Measurements from ENCODE around the gene COMMD9. TPM values are rescaled to one million over a fixed set of nuclear protein-coding genes. Genes with fewer than 3 reads are reported as not detected.
A peak's percentile ranks its signal among the peaks of the same experiment; 100 is the strongest.

Gene COMMD9
- total and polyA plus RNA-seq, 2 donors (not counting 1 experiment from before 2014, with no cell fraction given) = 15.4 to 56.1 TPM

- no peak for TF ChIP-seq CTCF (conservative IDR thresholded peaks at IDR 0.05 in 1 of 2, IDR thresholded peaks at IDR 0.05 in 1 of 2; ENCODE audit: low read depth in 1 of 2, low read length in 2 of 2)
- H4K20me1 ChIP-seq (ENCODE audit: control insufficient read depth, extremely low read depth, insufficient read depth, low read length) = no peaks in the 10 kb centered on the region
- H3K27me3 ChIP-seq (ENCODE audit: control insufficient read depth, insufficient read depth, low read length) = no peaks in the 10 kb centered on the region
- H3K36me3 ChIP-seq (ENCODE audit: control insufficient read depth, insufficient read depth, low read length) = no peaks in the 10 kb centered on the region
- H3K4me2 ChIP-seq (ENCODE audit: extremely low read depth, insufficient read depth, low read length) = no peak overlapping the region
- no peaks in the 10 kb centered on the region for H3K9me3 ChIP-seq (ENCODE audit: control insufficient read depth, insufficient read depth, low read depth, low read length)
- no peak overlapping the region for H3K9ac ChIP-seq (ENCODE audit: insufficient read depth, low read length)
- no peak for DNase-seq (ENCODE audit: low read depth in 2 of 2)
- H2AFZ ChIP-seq (ENCODE audit: low read length) = no peak overlapping the region
- H3K27ac ChIP-seq (ENCODE audit: insufficient read depth, low read length) = no peak overlapping the region
- H3K4me3 ChIP-seq (replicated peaks in 1 of 4; ENCODE audit: control extremely low read depth in 1 of 4, insufficient read depth in 1 of 4, low read depth in 3 of 4, low read length in 4 of 4) = no peak overlapping the region
- no peaks in the 10 kb centered on the region for H3K4me1 ChIP-seq (ENCODE audit: control insufficient read depth, extremely low read depth, insufficient read depth, low read length)
- H3K79me2 ChIP-seq (ENCODE audit: control insufficient read depth, insufficient read depth, low read length) = no peaks in the 10 kb centered on the region
These were observed 51.1 kb downstream of the COMMD9 start for GRCh38 chr11:36238036-36238631.

- Histone ChIP-seq H2AFZ (ENCODE audit: low read length) (no peak overlapping the region), H3K9me3 (ENCODE audit: control insufficient read depth, insufficient read depth, low read depth, low read length) (no peaks in the 10 kb centered on the region), H3K4me3 (replicated peaks in 1 of 4; ENCODE audit: control extremely low read depth in 1 of 4, insufficient read depth in 1 of 4, low read depth in 3 of 4, low read length in 4 of 4) (no peak overlapping the region), H3K79me2 (ENCODE audit: control insufficient read depth, insufficient read depth, low read length) (no peaks in the 10 kb centered on the region), H3K27me3 (ENCODE audit: control insufficient read depth, insufficient read depth, low read length) (no peaks in the 10 kb centered on the region), H3K27ac (ENCODE audit: insufficient read depth, low read length) (no peak overlapping the region), H3K36me3 (ENCODE audit: control insufficient read depth, insufficient read depth, low read length) (no peaks in the 10 kb centered on the region), H3K4me1 (ENCODE audit: control insufficient read depth, extremely low read depth, insufficient read depth, low read length) (no peaks in the 10 kb centered on the region), H3K9ac (ENCODE audit: insufficient read depth, low read length) (no peak overlapping the region), H3K4me2 (ENCODE audit: extremely low read depth, insufficient read depth, low read length) (no peak overlapping the region), H4K20me1 (ENCODE audit: control insufficient read depth, extremely low read depth, insufficient read depth, low read length) (no peaks in the 10 kb centered on the region)
- TF ChIP-seq EZH2 (IDR thresholded peaks at IDR 0.05; ENCODE audit: low read length, missing control alignments) (no peak), CTCF (conservative IDR thresholded peaks at IDR 0.05 in 1 of 2, IDR thresholded peaks at IDR 0.05 in 1 of 2; ENCODE audit: low read depth in 1 of 2, low read length in 2 of 2) (no peak)
- DNase-seq (ENCODE audit: low read depth in 2 of 2) = no peak
These were observed 51.8 kb downstream of the COMMD9 start for GRCh38 chr11:36237391-36237790.

- H3K36me3 ChIP-seq (ENCODE audit: control insufficient read depth, insufficient read depth, low read length) = no peaks in the 10 kb centered on the region
- DNase-seq (ENCODE audit: low read depth in 2 of 2) = peak in 1 of 2 donors; percentile 39
These were observed 53.5 kb downstream of the COMMD9 start for GRCh38 chr11:36235750-36236149.

More at GRCh38 chr11:36235750-36236149, 53.5 kb downstream of the COMMD9 start:
- no peak overlapping the region for H3K9ac ChIP-seq (ENCODE audit: insufficient read depth, low read length)
- no peaks in the 10 kb centered on the region for H3K9me3 ChIP-seq (ENCODE audit: control insufficient read depth, insufficient read depth, low read depth, low read length)
- H3K4me1 ChIP-seq (ENCODE audit: control insufficient read depth, extremely low read depth, insufficient read depth, low read length) = peaks cover 2% of the 10 kb centered on the region
- H3K4me2 ChIP-seq (ENCODE audit: extremely low read depth, insufficient read depth, low read length) = no peak overlapping the region
- TF ChIP-seq EZH2 (IDR thresholded peaks at IDR 0.05; ENCODE audit: low read length, missing control alignments) (no peak), CTCF (conservative IDR thresholded peaks at IDR 0.05 in 1 of 2, IDR thresholded peaks at IDR 0.05 in 1 of 2; ENCODE audit: low read depth in 1 of 2, low read length in 2 of 2) (no peak)
- H3K27me3 ChIP-seq (ENCODE audit: control insufficient read depth, insufficient read depth, low read length) = no peaks in the 10 kb centered on the region
- no peaks in the 10 kb centered on the region for H4K20me1 ChIP-seq (ENCODE audit: control insufficient read depth, extremely low read depth, insufficient read depth, low read length)
- H3K27ac ChIP-seq (ENCODE audit: insufficient read depth, low read length) = no peak overlapping the region
- H3K4me3 ChIP-seq (replicated peaks in 1 of 4; ENCODE audit: control extremely low read depth in 1 of 4, insufficient read depth in 1 of 4, low read depth in 3 of 4, low read length in 4 of 4) = no peak overlapping the region
- no peak overlapping the region for H2AFZ ChIP-seq (ENCODE audit: low read length)
- no peaks in the 10 kb centered on the region for H3K79me2 ChIP-seq (ENCODE audit: control insufficient read depth, insufficient read depth, low read length)
